ENCODE data around the gene ATP6V0D1.

The ATP6V0D1 gene

DNA sequence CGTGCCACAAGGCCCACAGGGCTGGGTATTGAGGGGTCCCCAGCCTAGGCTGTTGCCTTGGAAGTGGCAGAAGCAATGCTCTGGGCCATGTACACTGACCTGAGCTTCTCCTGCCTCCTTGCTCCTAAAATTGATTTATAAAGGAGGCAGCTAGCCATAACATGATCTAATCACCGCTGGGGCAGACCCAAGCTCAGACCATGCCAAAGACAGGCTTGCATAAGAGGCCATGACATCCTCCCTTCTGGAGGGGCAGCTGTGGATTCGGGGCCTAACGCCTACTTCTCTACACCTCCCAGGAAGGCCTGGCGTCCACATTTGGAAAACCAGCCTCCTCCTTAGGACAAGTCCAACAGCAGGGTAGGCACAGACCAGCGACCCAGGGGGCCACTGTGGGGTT is 37.7 kb downstream of the ATP6V0D1 start:
- no peak for DNase-seq

DNA sequence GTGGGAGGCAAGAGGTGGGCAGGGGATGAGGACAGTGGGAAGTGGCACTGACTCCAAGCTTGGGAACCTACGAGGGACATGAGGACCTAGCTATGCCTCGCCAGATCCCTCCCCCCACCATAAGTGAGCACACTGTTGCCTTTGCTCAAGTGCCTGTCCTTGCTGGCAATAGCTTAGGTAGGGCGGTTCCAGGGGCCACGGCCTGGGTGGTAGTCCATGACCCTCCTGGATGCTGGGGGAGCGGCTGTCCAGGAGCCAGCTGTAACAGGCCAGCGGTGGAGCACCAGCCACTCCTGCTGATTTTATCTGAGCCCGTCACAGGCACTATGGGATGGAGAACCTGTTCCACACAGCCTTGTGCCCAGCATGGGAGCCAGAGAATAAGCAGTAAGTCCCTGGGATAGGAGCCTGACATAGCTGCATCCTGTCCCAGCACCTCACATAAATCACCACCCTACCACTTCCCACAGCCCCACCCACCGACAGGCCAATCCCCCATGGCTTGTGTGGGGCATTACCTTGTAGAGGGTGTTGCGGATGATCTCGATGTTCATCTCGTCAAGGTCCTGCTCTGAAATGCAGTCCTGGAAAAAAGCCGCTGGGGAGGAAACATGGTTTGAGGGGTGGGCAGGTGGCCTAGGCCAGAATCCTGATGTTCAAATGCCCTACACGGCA is 38.2 kb downstream of the ATP6V0D1 start:
- no peak for DNase-seq

DNA sequence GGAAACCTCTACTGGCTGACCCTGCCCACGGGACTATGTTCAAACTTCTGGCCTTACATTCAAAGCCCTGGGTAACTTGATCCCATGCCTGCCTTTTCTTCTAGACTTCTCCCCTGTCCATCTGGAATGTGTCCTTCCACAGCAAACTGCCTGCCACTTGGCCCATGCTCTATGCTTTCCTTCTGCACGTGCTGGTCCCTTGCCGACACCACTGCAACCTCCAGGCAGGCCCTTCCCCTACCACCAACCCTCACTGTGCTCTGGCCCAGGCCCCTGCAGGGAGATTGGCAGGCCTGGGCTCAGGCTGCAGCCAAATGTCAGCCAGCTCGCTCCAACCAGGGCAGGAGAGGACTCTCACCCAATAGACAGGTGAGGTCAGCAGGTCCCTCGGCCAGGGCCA is 39.0 kb downstream of the ATP6V0D1 start:
- DNase-seq = no peak

DNA sequence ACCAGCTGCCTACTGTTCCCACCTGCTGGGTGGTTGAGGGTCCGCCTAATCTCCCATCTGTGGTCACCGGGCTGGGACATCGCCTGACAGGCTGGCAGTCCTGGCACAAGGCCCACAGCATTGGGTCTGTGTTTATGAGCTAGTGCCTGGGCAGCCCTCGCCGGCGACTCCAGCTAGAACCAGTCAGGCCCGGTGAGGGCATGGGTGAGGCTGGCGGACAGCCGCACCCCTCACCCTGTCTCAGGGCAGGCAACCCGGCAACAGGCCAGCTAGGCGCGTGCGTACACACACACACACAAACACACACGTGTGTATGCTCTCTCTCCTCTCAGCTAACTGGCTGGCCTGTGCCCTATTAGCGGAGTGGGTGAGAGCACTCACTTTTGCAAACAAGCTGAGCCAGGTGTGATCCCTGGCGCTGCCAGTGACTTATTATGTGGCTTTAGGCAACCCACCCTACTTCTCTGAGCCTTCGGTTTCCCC is 39.6 kb downstream of the ATP6V0D1 start:
- DNase-seq = no peak

DNA sequence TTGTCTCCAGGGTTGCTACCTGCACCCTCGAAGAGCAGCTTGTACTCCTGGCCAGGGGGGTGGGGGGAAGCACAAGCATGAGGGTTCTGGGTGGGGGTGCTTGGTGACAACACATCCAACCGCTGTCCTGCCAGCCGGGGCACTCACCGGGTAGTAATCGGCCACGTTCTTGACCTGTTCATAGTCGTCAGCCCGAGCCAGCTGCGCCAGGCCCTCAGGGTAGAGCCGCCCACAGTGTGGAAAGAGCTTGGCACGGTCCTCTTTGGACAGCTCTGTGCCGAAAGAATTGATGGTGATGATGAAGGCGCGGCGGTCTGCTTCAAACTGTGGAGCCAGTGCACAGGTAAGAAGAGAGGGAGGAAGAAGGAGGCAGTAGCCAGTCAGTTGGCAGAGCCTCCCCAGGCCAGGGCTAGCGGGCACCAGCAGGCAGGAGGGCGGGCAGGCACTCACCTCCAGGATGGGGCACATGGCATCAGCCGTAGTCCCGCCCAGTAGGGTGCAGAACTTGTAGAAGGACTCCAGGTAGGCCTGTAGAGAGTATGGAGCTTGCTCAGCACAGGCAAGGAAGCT is 42.0 kb downstream of the ATP6V0D1 start:
- DNase-seq = no peak

DNA sequence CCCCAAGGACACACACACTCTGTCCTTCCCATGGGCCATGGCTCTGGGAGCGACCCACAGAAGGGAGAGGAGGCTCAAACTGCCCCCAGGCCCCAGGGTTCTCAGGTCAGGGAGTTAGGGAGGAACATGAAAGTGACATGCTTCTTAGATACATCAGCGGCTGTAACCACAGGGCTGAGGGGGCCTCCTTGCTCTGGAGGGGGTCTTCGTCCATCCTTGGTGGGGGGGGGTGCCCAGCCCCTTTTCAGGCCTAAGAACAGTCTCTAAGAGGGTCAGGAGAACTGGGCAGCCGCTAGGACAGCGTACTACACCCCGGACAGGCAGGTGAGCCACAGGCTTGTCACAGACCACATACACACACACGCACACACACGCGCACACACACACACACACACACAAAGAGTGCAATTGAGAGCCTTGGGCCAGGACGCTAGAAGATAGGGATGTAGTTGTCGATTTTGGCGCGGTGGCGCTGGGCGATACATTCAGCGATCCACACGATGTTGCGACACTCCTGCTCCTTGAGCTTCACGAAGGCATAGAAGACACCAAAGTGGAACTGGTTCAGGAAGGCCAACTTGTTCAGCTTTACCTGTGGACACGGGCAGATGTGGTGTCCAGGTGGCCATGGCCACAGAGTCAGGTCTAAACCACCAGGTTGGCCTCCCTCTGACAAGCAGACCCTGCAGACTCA is 42.7 kb downstream of the ATP6V0D1 start:
- DNase-seq = no peak

DNA sequence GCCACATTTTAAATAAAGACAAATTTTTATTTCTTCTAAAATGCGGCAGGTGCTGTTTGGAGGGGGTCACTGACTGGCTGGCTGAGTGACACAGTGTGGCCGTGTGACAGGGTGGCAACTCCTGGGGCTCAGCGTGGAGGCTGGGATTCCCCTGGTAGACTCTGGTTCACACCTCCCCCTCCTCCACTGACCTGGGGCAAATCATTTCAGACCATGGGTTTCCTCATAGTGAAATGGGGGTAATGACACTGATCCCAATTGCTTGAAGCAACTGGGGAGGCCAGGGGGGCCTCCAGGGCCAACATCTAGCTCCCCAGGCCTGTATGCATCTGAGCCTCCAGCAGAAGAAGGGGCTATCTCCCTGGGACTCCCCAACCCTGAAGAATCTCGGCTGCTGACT is 43.4 kb downstream of the ATP6V0D1 start:
- no peak for DNase-seq

DNA sequence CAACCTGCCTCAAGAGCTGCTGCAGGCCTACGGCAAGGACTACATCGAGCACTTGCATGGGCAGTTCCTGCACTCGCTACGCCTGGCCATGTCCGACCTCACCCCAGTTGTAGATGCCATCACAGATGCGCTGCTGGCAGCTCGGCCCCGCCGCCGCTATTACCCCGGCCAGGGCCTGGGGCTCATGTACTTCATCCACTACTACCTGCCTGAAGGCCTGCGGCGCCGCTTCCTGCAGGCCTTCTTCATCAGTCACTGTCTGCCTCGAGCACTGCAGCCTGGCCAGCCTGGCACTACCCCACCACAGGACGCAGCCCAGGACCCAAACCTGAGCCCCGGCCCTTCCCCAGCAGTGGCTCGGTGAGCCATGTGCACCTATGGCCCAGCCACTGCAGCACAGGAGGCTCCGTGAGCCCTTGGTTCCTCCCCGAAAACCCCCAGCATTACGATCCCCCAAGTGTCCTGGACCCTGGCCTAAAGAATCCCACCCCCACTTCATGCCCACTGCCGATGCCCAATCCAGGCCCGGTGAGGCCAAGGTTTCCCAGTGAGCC is 44.2 kb downstream of the ATP6V0D1 start:
- DNase-seq = no peak

DNA sequence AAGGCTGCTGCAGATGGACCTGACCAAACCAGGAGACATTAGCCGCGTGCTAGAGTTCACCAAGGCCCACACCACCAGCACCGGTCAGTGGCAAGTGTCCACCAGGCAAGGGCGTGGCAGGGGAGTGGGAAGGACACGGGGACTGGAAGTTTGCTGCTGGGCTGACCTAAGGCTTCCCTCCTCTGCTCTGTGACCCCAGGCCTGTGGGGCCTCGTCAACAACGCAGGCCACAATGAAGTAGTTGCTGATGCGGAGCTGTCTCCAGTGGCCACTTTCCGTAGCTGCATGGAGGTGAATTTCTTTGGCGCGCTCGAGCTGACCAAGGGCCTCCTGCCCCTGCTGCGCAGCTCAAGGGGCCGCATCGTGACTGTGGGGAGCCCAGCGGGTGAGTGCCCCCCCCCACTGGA is 45.2 kb downstream of the ATP6V0D1 start:
- no peak for DNase-seq

DNA sequence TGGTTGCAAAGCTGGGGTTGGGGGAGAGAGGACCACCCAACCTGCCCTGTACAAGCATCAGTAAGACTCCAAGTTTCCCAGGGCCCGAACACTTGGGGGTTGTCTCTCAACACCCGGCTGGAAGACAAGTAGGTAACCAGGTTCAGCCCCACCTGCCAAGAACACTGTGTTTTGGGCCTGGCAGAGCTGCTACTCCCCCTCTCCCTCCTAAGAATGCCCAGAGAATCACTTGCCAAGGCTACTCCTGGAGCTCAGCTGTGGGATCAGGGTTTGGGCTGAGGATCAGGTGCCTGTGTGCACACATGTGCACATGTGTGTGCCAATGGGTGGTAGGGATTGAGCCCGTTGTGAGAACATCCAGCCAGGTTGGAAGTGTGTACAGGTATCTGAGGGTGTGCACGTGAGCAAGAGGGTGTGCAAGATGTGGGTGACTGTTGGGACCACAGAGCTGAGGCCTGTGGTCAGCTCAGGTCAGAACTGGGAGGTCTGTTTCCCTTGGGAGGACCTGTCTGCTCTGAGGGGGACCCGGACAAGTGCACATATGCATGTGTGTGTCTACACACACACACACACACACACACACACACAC is 47.7 kb downstream of the ATP6V0D1 start:
- DNase-seq = no peak

DNA sequence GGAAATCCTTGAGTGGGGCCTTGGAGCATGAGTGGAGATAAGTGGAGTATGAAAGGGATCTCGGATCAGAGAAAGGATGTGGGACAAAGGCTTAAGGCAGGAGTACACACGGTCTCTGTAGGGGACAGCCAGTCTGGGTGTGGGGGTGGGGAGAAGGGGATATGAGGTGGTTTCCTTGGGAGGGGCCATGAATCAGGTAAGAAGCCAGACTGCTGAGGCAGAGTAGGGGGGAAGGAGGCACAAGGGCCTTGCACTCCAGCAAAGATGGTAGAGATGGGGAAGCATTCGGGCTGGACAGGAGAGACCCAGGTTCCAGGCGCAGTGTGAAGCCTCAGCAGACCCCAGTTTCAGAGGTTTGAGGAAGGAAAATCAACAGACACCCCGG is 48.5 kb downstream of the ATP6V0D1 start:
- no peak for DNase-seq

DNA sequence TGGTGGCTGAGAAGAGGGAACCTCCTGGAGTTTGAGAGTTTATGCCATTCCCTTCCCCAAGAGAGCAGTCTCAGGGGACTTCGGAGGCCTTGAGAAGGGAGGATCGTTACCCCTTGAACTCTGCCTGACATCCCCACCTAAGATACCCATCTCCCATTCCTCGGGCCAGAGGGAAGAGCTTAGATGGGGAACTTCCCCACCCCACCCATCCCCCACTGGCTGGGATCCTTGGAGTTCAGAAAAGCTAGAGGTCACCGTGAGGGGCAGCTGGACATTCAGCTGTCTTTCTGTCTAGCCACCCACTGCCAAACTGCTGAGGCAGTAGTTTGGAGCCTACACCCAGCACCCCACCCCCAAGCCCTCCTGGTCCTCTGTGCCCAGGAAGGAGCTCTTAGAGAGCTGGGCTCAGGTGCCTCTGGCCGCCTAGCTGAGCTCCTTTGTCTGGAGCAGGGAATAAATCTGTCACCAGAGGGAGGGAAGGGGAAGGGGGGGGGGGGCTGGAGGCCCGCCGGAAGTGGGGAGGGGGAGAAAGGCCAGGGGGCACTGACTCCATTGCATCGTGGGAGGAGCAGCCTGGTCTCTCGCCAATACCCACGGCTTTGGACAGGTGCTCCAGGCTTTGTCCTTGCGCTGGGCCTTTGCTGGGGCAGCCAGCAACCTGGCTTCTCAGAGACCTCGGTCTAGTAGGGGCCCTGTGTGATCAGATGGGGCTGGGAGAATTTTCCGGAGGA is 49.0 kb downstream of the ATP6V0D1 start:
- no peak for DNase-seq

DNA sequence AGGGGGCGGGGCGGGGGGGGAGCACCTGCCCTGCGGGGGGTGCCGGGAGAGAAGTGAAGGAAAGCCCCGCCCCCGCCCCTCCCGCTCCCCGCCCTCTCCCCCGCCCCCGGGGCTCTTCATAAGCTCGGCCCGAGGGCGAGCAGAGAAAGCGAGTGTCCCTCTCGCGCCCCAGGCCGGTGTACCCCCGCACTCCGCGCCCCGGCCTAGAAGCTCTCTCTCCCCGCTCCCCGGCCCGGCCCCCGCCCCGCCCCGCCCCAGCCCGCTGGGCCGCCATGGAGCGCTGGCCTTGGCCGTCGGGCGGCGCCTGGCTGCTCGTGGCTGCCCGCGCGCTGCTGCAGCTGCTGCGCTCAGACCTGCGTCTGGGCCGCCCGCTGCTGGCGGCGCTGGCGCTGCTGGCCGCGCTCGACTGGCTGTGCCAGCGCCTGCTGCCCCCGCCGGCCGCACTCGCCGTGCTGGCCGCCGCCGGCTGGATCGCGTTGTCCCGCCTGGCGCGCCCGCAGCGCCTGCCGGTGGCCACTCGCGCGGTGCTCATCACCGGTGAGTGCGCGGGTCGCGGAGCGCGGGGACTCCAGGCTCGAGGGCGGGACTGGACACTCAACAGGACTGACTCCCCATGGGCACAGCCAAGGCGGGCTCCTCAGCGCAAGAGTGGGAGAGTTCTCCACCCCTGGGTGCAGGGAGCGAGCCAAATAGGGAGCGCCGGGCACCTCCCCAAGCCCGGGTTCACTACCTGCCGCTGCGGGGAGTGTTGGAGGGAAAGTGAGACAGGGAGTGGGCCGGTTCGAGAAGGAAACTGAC is 49.8 kb downstream of the ATP6V0D1 start, which contains the start of gene HSD11B2:
Gene HSD11B2 (plus strand): TSS at position 145 of the 798 bp plus-strand sequence. CDS start 128 bp downstream, at position 273.
- DNase-seq = no peak

DNA sequence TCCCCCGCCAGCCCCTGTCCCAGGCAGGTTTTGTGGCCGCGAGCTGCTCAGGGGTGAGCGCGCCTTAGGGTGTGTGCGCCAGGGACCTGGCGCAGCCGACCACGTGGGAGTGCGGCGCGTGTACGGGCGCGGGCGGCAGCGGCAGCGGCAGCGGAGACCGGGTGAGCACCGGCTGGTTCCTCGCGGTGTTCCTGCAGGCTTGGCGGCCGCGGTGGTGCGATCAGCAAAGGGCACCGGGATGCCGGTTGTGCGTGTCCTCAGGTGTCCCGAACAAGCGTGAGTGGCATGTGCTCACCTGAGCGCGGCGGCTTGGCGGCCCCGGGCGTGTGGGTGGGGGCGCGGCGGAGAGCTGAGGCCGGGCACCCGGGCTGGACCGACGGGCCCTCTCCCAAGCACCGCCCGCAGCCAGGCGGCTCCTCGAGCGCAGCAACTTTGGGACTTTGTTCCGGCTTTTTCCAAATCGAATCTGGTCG is 50.4 kb downstream of the ATP6V0D1 start:
- DNase-seq = no peak

DNA sequence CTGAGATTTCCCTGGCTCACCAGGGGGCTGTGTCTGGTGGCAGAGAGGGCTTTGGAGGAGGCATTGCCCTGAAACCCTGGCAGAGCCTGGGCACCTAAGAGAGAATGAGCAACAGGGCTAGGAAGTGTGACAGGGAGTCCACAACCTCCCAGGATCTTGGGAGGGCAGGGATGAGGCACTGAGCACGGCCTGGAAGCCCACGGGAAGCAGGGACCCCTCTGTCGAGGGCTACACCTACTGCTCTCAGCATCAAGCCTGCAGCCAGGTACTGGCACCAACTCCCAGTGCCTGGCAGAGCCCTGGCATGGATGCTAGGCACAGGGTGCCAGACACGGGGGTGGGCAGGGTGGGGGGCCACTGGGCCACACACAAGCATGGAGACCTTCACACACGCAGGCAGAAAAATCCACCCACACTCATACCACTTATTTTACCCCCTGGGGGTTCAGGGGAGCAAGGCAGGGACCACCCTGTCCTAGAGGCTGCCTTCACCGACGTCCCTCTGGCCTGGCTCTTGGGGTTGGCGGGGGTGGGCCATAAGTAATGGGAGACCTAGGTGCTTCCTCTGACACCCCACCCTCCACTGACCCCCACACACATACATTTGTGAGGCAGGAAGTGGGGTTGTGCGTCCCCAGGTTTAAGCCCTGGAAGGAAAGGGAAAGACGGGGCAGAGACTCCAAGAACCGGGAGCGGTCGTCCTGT is 51.0 kb downstream of the ATP6V0D1 start:
- DNase-seq = no peak

DNA sequence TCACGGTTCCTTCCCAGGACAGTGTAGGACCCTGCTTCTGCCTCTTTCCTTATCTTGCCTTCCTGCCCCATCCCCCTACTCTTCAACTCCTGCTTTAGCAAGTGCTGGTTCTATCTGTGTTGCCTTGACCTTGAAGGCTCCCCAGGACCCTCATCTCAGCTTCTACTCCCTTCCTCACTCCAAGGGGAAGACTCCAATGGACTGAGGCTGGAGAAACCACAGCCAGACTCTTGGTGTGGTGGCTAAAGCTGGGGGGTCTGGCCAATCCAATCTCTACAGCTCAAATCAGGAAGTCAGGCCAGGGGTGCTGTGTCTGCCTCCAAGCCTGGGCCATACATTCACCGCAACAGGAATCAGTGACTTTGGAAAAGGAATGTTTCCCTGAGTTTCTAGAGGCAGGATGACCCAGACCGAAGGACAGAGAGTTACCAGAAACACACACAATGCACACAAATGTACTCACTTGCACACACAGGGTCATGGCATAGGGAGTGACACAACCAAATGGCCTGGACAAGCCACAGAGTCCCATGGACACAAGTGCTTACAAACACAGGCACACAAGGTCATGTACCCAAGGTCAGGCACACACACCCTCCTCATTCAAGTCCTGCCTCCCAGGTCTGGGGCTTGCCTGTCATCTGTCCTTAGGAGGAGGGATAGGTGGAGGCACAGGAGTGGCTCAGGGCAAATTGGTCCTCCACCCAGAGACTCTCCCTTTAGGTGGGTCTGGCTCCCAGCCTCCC is 51.7 kb downstream of the ATP6V0D1 start:
- DNase-seq = no peak

DNA sequence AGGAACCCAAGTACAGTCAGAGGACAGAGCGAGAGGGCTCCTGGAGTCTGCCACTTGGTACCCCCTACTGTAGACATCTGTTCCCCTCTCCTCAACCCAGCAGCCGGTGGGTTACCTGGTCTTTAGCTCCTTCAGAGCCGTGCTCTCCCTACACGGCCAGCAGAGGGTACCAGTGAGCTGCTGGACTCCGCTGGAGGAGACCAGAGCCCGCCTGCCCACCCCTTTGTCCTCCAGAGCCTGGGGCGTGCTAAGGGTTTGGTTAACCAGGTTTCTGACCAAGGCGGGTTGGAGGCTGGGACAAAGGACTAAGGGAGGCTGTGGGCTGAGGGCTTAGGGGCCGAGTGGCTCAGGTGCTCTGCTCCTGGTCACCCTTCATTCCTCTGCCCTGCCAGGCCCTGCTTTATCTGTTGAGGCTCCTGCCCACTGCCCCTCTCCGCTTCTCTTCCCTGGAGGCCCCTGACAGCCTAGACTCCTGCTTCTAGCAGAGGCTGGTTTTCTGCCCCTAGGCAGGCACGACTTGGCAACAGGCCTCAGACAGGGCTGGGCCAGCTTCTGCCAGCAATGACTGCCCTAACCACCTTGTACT is 52.7 kb downstream of the ATP6V0D1 start:
- no peak for DNase-seq

DNA sequence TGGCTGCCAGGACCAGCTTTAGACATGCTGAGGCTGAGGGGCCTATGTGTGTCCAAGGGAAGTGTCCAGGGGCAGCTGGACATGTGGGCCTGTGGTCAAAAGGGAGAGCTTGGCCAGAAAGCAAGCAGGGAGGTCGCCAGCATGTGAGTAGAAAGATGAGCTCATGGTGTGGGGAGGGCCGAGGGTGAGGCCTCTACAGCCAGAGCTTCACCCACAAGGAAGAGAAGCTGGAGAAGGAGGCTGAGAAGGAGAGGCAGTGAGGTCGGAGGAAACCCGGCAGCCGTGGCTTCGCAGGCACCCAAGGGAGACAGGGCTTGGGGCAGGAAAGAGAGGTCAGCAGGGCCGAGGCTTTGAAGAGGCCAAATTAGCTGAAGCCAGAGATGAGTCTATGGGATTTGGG is 54.0 kb downstream of the ATP6V0D1 start:
- no peak for DNase-seq

DNA sequence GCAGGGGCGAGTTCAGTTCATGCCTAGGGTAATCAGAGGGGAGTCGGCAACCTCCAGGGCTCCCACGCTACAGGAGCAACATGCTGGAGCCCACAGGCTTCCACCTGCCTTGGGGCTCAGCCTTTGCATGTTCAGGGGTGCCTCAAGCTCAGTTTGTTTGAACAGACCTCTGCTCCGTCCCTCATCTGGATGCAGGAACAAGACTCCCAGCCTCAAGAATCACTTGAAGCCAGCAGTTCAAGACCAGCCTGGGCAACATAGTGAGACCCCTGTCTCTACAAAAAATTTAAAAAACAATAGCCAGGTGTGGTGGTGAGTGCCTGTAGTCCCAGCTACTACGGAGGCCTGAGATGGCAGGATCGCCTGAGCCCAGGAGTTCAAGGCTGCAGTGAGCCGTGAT is 54.9 kb downstream of the ATP6V0D1 start:
- DNase-seq = no peak

DNA sequence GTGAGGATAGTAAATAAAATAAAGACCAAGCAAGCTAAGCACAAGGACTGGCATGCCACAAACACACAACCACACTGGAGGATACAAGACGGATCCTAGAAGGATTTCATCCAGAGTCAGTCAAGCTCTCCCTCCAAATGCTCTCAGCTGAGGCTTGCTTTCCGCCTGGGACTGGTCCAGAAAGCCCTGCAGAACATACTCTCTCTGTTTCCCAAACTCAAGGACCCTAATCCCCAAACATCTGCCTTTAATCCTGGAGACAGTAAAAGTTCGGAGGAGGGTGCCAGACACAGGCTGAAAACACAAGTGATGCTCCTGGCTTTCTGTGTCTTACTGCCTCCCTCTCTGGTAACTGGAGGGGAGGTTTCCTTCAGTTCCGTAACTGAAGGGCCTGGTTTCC is 55.4 kb downstream of the ATP6V0D1 start:
- DNase-seq = no peak

Data from SIG-M5 (cell line).